ENCODE data around the gene TMTC2.

- TF ChIP-seq SUZ12 (IDR thresholded peaks at IDR 0.05; ENCODE audit: extremely low read depth, insufficient read depth, insufficient read length) = no peak
- TF ChIP-seq ZNF274 (IDR thresholded peaks at IDR 0.05; ENCODE audit: low read depth, low read length) = no peak
Observed at GRCh38 chr12:83016991-83017390, 330.3 kb downstream of the TMTC2 start.
